NCI-H82 (cell line): Measurements from ENCODE around the gene HBZ.
A peak's percentile ranks its signal among the peaks of the same experiment; 100 is the strongest.
"Not testable (repeated sequence)": the region's sequence is repeated elsewhere in the genome, so short reads cannot be mapped to it uniquely, and the experiment has no call there.

ENCODE experiments used
- DNase-seq: peaks from one replicate; lab custom pipeline; 2025; lab: John Stamatoyannopoulos, UW

Gene HBZ

GRCh38 chr16:152141-153128, at the start of gene HBZ:
TSS of gene HBZ (plus strand) at chr16:152644. CDS start at chr16:152910, 266 bp downstream.
- no peak for DNase-seq

- no peak for DNase-seq
Measured at GRCh38 chr16:104355-104754, 48.1 kb upstream of the HBZ start.

DNA sequence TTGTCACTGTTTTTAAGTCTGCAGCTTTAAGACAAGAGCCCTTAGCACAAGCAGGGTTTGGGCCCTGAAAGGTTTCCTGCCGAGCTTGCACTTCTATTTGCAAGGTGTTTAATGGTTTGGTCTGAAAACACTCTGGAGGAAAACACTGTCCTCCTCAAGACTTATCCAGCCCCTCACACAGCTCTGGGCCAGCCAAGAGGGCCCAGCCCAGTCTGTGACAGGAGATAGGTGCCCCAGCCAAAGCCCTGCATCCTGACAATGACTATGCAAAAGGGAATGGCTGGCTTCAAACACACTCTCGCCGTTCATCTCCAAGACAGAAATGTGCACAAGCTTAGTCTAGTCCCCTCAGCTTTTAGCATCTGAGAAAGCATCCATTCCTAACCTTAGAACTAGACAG, 47.5 kb upstream of the HBZ start:
- no peak for DNase-seq

- no peak for DNase-seq
Measured at GRCh38 chr16:105521-105920, 46.9 kb upstream of the HBZ start.

GRCh38 chr16:106623-107324, 45.7 kb upstream of the HBZ start:
- peak; percentile 83 for DNase-seq

DNA sequence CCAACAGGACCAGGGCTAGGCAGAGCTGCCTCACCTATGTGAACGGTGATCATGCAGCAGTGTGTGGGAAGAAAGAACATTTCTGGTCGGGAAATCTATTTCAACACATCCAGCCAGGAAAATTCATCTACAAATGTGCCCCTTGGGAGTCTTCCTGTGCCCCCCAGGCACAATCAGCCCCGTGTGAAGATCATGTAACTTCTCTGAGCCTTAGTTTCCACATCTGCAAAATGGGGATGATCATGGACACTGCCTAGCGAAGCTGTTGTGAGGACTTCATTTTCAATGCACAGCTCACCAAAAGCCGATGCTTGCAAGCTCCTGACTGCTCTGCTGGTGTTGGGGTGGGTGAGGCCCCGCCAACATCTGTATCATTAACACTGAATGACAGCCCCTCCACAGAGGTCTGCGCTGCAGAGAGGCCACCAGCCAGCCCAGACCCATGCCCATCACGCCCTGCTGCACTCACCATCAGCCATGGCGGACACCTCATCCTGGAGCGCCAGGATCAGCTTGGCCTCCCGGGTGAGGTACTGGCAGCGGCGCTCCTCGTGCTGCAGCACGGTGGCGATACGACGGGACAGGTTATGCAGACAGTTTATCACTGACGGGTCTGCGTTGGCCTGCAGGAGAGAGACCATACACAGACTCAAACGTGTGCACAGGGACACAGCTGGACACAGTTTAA, 40.1 kb upstream of the HBZ start:
- no peak for DNase-seq

DNA sequence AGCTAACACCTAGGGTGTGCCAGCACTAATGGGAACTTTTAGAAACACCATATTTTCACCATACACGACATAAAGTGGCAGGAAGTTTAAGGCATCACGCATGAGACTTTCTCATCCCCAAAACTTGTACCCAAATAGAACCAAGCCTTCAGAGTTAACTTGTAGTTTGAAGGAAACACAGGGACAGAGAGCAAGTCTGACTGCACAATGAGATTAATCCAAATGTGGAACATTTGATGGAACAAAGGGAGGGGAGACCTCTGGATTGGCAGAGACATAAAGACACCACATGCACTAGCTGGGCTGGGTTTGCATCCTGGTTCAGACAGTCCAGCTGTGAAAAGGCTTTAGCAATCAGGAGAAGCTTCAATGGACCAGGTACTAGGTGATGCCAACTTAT, 38.1 kb upstream of the HBZ start:
- no peak for DNase-seq

- DNase-seq, result no peak
Measured at GRCh38 chr16:116015-116414, 36.4 kb upstream of the HBZ start.

GRCh38 chr16:117379-118365, 34.8 kb upstream of the HBZ start:
- DNase-seq, result peak; percentile 85

DNA sequence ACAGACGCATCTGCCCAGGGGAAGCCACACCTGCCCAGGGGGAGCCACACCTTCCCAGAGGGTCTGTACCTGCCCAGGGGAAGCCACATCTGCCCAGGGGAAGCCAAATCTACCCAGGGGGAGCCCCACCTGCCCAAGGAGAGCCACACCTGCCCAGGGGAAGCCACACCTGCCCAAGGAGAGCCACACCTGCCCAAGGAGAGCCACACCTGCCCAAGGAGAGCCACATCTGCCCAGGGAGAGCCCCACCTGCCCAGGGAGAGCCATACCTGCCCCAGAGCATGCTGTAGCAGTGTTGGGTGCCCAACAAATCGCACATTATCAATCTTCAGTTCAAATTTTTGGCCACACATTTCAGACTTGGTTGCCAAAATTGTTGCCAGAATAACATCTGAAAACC, 33.6 kb upstream of the HBZ start:
- no peak for DNase-seq

DNA sequence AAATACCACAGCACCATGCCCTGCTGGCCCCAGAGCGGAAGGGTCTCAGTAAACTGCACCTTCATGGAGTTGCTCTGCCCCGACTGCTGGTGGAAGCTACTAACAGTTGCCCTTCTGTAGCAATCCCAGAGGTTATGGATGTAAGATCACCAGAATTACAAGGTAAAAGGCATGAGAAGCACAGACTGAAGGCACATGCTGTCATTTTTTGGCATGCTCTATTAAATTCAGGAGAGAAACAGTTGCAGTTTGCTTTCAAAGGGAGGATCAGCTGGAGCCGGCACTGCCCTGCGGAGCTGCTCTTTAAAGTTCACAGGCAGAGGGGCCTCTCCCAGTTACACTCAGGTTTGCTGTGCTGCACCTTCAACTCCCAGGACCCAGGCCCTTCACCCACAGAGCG, 33.1 kb upstream of the HBZ start:
- DNase-seq, result no peak

DNA sequence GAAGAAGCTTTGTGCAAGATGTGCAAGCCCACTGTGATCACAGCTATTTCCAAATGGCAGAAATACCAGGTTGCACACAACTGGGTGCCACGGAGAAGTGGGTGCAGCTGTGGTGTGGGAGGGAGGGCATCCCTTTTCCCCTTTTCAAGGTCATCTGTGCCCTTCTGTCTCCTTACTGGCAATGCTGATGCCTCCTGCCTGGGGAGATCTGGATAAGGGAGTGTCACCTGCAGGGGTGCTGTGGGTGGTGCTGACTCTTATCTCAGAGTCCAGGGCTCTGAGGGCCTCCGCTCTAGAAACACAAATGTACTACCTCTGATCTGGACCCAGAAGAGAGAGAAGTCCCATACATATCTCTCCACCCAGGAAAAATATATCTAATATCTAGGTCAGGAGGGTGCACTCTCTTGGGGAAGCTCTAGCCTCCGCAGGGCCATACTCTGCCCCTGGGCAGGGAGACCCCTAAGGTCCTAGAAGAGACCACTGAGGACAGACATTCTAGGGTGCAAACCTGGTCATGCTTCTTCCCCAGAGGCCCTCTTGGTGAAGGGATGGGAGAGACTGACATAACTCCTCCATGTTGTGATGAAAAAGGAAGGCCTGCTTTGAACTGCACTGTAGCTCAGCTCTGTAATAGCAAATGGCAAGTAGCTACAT, 32.5 kb upstream of the HBZ start:
- no peak for DNase-seq

- no peak for DNase-seq
Measured at GRCh38 chr16:120756-121155, 31.7 kb upstream of the HBZ start.

- no peak for DNase-seq
Measured at GRCh38 chr16:122361-122760, 30.1 kb upstream of the HBZ start.

DNA sequence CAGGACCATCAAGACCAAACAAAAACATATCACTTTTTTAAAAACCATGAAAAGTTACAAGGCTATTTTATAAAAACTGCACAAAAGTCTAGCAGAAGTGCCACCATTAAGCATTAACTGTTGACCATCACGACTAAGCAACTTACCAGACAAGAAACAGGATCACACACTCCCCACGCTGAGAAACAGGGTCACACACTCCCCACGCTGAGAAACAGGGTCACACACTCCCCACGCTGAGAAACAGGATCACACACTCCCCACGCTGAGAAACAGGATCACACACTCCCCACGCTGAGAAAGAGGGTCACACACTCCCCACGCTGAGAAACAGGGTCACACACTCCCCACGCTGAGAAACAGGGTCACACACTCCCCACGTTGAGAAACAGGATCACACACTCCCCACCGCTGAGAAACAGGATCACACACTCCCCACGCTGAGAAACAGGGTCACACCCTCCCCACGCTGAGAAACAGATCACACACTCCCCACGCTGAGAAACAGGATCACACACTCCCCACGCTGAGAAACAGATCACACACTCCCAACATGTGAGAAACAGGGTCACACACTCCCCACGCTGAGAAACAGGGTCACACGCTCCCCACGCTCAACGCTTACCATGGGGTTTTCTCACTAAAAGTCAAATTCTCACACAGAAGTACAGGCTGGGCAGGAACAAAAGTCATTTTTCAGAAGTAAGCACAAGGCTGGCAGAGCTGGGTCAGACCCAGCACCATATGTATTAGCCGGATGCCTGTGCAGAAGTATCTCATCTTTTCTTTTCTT, 28.7 kb upstream of the HBZ start:
- not testable (repeated sequence) for DNase-seq

DNA sequence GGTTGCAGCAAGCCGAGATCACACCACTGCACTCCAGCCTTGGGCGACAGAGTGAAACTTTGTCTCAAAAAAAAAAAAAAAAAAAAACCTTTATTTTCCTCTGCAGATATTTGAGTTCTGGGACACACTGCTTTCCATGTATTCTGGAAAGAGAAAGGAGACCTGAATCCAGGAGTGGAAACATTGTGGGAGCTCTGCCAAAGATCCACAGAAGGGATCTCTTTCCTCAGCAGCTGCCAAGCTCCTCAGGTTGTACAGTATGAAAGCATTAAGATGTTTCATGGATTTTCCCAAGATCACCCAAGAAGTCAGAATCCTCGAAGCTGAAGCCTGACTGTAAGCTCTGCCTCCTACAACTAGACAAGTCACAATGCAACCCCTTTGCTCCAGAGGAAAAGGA, 27.4 kb upstream of the HBZ start:
- DNase-seq, result no peak

GRCh38 chr16:129075-129474, 23.4 kb upstream of the HBZ start:
- DNase-seq, result peak; percentile 21

DNA sequence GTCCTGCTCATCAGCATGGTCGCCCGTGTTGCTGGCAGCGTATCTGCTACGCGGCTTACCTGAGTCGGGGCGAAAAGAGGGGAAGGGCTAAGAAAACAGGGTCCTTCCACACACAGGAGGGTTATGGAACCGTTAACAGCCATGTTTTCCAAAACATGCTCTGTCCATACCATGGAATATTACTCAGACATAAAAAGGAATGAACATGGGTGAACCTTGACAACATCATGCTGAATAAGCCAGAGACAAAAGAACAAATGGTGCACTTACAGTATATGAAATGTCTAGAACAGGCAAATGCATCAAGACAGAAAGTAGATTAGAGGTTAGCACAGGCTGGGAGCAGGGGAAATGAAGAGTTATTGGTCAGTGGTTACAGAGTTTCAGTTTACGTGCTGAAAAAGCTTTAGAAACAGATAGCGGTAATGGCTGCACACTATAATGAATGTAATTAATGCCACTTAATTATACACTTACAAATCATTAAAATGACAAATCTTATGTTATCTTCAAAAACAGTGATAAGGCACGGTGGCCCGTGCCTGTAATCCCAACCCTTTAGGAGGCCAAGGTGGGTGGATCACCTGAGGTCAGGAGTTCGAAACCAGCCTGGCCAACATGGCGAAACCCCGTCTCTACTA, 21.8 kb upstream of the HBZ start:
- no peak for DNase-seq

DNA sequence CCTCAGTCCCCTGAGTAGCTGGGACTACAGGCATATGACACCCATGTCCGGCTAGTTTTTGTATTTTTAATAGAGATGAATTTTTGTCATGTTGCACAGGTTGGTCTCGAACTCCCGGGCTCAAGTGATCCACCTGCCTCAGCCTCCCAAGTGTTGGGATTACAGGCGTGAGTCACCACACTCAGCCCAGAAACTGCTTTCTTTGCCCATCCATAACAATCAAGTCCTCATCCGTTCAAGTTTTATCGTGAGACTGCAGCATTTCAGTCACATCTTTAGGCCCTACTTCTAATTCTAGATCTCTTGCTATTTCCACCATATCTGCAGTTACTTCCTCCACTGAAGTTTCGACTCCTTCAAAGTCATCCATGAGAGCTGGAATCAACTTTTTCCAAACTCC, 20.3 kb upstream of the HBZ start:
- no peak for DNase-seq

GRCh38 chr16:133716-134115, 18.7 kb upstream of the HBZ start:
- no peak for DNase-seq
